ENCODE measurements around the gene EXOC6.

The EXOC6 gene

DNA sequence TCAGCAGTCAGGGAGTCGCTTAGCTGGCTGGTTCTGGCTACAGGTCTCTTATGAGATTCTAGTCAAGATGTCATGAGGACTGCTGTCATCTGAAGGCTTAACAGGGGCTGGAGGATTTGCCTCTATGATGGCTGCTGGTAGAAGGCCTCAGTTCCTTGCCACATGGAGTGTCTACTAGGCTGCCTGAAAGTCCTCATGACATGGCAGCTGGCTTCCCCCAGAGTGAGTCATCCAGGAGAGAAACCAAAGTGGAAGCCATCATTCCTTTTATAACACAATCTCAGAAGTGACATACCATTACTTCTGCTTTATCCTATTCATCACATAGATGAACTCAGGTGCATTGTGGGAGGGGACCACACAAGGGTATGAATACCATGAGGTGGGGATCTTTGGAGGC lies 75.1 kb downstream of the EXOC6 start:
- TF ChIP-seq, protein P1, sequence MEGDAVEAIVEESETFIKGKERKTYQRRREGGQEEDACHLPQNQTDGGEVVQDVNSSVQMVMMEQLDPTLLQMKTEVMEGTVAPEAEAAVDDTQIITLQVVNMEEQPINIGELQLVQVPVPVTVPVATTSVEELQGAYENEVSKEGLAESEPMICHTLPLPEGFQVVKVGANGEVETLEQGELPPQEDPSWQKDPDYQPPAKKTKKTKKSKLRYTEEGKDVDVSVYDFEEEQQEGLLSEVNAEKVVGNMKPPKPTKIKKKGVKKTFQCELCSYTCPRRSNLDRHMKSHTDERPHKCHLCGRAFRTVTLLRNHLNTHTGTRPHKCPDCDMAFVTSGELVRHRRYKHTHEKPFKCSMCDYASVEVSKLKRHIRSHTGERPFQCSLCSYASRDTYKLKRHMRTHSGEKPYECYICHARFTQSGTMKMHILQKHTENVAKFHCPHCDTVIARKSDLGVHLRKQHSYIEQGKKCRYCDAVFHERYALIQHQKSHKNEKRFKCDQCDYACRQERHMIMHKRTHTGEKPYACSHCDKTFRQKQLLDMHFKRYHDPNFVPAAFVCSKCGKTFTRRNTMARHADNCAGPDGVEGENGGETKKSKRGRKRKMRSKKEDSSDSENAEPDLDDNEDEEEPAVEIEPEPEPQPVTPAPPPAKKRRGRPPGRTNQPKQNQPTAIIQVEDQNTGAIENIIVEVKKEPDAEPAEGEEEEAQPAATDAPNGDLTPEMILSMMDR (IDR thresholded peaks at IDR 0.05; ENCODE audit: insufficient read depth, low read length, poor library complexity, severe bottlenecking) = no peak
- DNase-seq (ENCODE audit: extremely low read depth, insufficient read length) = no peak
- Histone ChIP-seq H3K27me3 (replicated peaks; ENCODE audit: control insufficient read depth, insufficient read depth, low read length) (no peaks in the 10 kb centered on the region), H3K36me3 (ENCODE audit: control insufficient read depth, insufficient read depth, low read length) (no peaks in the 10 kb centered on the region), H3K4me3 (replicated peaks; ENCODE audit: low read depth, low read length) (no peak overlapping the region)

DNA sequence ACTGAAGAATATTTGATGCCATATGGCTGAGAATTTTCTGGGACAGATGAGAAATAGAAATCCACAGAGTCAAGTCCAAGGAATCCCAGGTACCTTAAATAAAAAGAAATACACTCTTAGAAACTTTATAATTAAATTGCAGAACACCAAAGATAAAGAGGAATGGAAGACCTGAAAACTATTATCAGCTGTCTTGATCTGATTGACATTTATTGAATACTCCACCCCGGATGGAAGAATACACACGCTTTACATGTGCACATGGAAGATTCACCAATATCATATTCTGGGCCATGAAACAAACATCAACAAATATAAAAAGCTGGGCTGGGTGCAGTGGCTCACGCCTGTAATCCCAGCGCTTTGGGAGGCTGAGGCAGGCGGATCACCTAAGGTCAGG lies 81.6 kb downstream of the EXOC6 start:
- no peak overlapping the region for H3K4me3 ChIP-seq (replicated peaks; ENCODE audit: low read depth, low read length)
- no peak for DNase-seq (ENCODE audit: extremely low read depth, insufficient read length)
- no peaks in the 10 kb centered on the region for H3K27me3 ChIP-seq (replicated peaks; ENCODE audit: control insufficient read depth, insufficient read depth, low read length)
- TF ChIP-seq, protein P1 (IDR thresholded peaks at IDR 0.05; ENCODE audit: insufficient read depth, low read length, poor library complexity, severe bottlenecking) = no peak
- no peaks in the 10 kb centered on the region for H3K36me3 ChIP-seq (ENCODE audit: control insufficient read depth, insufficient read depth, low read length)

DNA sequence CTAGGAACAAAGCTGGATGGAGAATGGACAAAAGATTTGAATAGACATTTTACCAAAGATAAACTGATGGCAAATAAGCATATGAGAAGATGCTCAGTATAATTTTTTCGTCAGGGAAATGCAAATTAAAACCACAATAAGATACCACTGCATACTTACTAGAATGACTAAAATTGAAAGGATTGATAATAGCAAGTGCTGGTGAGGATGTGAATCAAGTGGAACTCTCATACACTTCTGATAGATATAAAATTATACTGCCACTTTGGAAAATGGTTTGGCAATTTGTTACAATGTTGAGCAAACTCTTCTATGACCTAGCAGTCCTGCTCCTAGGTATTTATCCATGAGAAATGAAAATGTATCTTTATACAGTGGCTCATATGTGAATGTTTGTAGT lies 83.3 kb downstream of the EXOC6 start:
- H3K36me3 ChIP-seq (ENCODE audit: control insufficient read depth, insufficient read depth, low read length) = no peaks in the 10 kb centered on the region
- no peak overlapping the region for H3K4me3 ChIP-seq (replicated peaks; ENCODE audit: low read depth, low read length)
- TF ChIP-seq, protein P1 (IDR thresholded peaks at IDR 0.05; ENCODE audit: insufficient read depth, low read length, poor library complexity, severe bottlenecking) = no peak
- DNase-seq (ENCODE audit: extremely low read depth, insufficient read length) = no peak
- no peaks in the 10 kb centered on the region for H3K27me3 ChIP-seq (replicated peaks; ENCODE audit: control insufficient read depth, insufficient read depth, low read length)

DNA sequence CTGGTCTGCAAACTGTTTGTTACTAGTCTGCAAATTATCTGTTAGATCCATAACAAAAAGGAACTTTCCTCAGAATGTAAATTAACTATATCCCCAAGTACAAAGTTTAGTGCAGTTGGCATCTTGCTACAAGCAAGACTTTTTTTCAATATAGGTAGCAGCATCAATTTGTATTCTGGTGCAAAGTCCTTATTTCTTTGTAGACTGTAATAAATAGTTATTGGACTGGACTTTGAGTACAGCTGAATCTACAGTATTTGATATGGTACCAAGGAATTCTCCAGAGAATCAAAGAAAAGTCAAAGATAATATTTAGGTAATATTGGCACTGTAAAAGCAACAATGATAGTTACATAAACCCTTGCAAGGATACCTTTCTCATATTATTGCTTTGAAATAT lies 89.6 kb downstream of the EXOC6 start:
- no peak for DNase-seq (ENCODE audit: extremely low read depth, insufficient read length)
- no peaks in the 10 kb centered on the region for H3K27me3 ChIP-seq (replicated peaks; ENCODE audit: control insufficient read depth, insufficient read depth, low read length)
- TF ChIP-seq, protein P1 (IDR thresholded peaks at IDR 0.05; ENCODE audit: insufficient read depth, low read length, poor library complexity, severe bottlenecking) = no peak
- H3K36me3 ChIP-seq (ENCODE audit: control insufficient read depth, insufficient read depth, low read length) = no peaks in the 10 kb centered on the region
- H3K4me3 ChIP-seq (replicated peaks; ENCODE audit: low read depth, low read length) = no peak overlapping the region

DNA sequence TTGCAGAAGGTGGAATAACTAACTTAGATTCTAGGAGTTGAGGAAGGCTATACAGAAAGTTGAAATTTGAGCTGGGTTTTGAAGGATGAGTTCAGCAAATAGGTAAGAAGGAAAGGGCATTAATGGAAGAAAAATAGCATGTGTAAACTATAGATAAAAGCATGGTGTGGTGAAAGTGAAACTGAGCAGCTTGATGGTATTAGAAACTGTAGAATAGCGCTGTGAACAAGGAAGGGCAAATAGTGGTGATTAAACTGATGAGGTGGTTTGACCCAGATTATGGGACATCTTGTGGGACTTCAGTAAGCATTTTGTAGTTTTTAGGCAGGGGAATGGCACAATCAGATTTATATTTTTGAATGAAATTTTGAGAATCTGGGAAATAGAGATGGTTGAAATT lies 90.5 kb downstream of the EXOC6 start:
- no peak for DNase-seq (ENCODE audit: extremely low read depth, insufficient read length)
- Histone ChIP-seq H3K27me3 (replicated peaks; ENCODE audit: control insufficient read depth, insufficient read depth, low read length) (no peaks in the 10 kb centered on the region), H3K4me3 (replicated peaks; ENCODE audit: low read depth, low read length) (no peak overlapping the region), H3K36me3 (ENCODE audit: control insufficient read depth, insufficient read depth, low read length) (no peaks in the 10 kb centered on the region)
- TF ChIP-seq, protein P1 (IDR thresholded peaks at IDR 0.05; ENCODE audit: insufficient read depth, low read length, poor library complexity, severe bottlenecking) = no peak

DNA sequence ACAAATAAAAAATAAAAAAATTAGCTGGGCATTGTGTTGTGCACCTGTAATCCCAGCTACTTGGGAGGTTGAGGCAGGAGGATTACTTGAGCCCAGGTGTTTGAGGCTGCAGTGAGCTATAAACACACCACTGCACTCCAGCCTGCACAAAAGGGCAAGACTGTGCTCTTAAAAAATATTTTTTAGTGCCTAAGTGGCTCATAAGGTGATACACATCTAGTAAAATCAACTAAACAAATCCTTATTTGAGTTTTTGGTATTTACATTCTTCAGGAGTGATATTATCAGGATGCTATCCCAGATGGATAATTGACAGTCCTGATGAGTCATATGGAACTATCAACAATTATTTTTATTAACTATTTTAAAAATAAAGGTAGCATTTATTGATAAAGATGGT lies 93.9 kb downstream of the EXOC6 start:
- Histone ChIP-seq H3K36me3 (ENCODE audit: control insufficient read depth, insufficient read depth, low read length) (no peaks in the 10 kb centered on the region), H3K27me3 (replicated peaks; ENCODE audit: control insufficient read depth, insufficient read depth, low read length) (no peaks in the 10 kb centered on the region), H3K4me3 (replicated peaks; ENCODE audit: low read depth, low read length) (no peak overlapping the region)
- DNase-seq (ENCODE audit: extremely low read depth, insufficient read length) = no peak
- TF ChIP-seq, protein P1 (IDR thresholded peaks at IDR 0.05; ENCODE audit: insufficient read depth, low read length, poor library complexity, severe bottlenecking) = no peak

Data from GM06990 (cell line).